ENCODE results near the gene CRYGN.

Gene CRYGN

DNA sequence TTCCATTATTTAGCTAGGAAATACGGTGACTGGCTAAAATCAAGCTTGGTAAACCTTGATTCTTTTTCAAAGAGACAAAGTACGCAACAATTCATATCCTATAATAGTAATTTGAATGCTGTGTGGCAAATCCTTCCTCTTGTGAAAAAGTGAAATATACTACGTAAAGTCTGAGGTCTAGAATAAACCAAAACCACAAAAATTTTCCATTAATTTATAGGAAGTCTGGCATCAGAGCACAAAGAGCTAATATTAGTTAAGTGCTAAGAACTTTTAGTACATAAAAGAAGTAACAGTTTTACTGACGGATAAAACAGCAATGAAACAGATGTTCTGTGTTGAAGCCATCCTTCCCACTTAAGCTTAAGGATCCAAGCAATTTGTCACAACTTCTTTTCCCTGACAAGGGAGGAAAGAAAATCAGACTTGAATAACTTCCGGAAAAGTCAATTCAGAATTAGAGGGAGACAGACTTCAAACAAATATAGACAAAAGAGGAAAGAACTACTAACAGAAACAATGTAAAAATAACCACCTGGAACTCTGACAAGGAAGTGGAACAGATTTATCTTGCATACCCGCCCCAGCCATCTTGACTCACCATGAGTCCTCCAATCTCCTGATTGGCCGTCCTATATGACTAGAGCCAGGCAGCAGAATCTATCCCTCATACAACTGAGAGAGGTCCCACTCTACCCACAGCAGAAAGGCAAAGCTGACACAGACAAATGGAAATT lies 45.2 kb upstream of the CRYGN start:
- no peak for TF ChIP-seq MYC (IDR thresholded peaks at IDR 0.05; ENCODE audit: low read depth, low read length)
- TF ChIP-seq, protein P1, sequence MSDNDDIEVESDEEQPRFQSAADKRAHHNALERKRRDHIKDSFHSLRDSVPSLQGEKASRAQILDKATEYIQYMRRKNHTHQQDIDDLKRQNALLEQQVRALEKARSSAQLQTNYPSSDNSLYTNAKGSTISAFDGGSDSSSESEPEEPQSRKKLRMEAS (IDR thresholded peaks at IDR 0.05; ENCODE audit: low read depth, low read length), result no peak
- TF ChIP-seq, protein P2, sequence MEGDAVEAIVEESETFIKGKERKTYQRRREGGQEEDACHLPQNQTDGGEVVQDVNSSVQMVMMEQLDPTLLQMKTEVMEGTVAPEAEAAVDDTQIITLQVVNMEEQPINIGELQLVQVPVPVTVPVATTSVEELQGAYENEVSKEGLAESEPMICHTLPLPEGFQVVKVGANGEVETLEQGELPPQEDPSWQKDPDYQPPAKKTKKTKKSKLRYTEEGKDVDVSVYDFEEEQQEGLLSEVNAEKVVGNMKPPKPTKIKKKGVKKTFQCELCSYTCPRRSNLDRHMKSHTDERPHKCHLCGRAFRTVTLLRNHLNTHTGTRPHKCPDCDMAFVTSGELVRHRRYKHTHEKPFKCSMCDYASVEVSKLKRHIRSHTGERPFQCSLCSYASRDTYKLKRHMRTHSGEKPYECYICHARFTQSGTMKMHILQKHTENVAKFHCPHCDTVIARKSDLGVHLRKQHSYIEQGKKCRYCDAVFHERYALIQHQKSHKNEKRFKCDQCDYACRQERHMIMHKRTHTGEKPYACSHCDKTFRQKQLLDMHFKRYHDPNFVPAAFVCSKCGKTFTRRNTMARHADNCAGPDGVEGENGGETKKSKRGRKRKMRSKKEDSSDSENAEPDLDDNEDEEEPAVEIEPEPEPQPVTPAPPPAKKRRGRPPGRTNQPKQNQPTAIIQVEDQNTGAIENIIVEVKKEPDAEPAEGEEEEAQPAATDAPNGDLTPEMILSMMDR (IDR thresholded peaks at IDR 0.05; ENCODE audit: low read depth, low read length), result no peak
- TF ChIP-seq POLR2A (IDR thresholded peaks at IDR 0.05; ENCODE audit: extremely low read depth, insufficient read length), result no peak
- no peak for DNase-seq (ENCODE audit: low read depth)
- no peak overlapping the region for H3K4me3 ChIP-seq (ENCODE audit: low read depth, low read length)

DNA sequence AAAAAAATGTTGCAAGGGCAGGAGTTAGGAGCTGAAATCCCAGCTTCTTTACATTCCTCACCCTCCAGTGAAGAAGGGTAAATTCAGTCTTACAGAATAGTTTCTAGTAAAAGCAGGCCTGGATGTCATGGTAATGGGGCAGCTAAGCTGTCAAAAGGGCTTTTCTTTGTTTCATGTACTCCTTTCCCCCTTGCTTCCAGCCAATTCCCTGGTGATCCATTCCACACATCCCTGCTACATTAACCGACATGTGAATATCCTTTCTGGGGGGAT lies 43.7 kb upstream of the CRYGN start:
- no peak overlapping the region for H3K4me3 ChIP-seq (ENCODE audit: low read depth, low read length)
- DNase-seq (ENCODE audit: low read depth), result no peak
- TF ChIP-seq, protein P2 (IDR thresholded peaks at IDR 0.05; ENCODE audit: low read depth, low read length), result no peak
- TF ChIP-seq, protein P1 (IDR thresholded peaks at IDR 0.05; ENCODE audit: low read depth, low read length), result no peak
- TF ChIP-seq MYC (IDR thresholded peaks at IDR 0.05; ENCODE audit: low read depth, low read length) (no peak), POLR2A (IDR thresholded peaks at IDR 0.05; ENCODE audit: extremely low read depth, insufficient read length) (no peak)

DNA sequence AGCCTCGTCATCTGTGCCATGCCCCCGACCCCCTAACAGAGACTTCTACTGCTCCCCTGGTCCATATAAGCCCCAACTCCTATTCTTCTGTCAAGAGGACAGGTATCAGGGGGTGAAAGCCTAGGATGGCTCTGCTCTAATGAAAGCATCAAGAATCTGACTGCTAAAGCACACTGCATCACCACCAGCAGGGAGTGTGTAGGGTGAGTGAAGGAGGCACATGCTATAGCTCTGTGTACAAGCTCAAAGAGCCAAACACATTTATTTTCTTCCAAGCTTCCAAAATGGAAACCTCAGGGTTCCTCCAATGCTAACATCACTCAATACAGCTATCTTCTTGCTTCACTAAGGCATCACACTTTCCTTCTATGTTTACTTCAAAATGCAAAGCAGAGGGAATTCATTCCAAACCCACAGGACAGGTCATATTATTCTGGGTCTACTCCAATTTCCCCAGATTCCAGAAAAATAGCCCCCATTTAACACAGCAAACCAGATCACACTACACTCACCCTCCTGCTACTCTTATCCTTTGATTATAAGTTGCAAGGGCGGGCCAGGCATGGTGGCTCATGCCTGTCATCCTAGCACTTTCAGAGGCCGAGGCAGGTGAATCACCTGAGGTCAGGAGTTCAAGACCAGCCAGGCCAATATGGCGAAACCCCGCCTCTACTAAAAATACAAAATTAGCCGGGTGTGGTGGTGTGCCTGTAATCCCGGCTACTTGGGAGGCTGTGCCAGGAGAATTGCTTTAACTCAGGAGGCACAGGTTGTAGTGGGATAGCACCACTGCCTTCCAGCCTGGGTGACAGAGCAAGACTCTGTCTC lies 43.2 kb upstream of the CRYGN start:
- no peak for DNase-seq (ENCODE audit: low read depth)
- H3K4me3 ChIP-seq (ENCODE audit: low read depth, low read length), result no peak overlapping the region
- TF ChIP-seq, protein P1 (IDR thresholded peaks at IDR 0.05; ENCODE audit: low read depth, low read length), result no peak
- TF ChIP-seq, protein P2 (IDR thresholded peaks at IDR 0.05; ENCODE audit: low read depth, low read length), result no peak
- TF ChIP-seq POLR2A (IDR thresholded peaks at IDR 0.05; ENCODE audit: extremely low read depth, insufficient read length) (no peak), MYC (IDR thresholded peaks at IDR 0.05; ENCODE audit: low read depth, low read length) (no peak)

DNA sequence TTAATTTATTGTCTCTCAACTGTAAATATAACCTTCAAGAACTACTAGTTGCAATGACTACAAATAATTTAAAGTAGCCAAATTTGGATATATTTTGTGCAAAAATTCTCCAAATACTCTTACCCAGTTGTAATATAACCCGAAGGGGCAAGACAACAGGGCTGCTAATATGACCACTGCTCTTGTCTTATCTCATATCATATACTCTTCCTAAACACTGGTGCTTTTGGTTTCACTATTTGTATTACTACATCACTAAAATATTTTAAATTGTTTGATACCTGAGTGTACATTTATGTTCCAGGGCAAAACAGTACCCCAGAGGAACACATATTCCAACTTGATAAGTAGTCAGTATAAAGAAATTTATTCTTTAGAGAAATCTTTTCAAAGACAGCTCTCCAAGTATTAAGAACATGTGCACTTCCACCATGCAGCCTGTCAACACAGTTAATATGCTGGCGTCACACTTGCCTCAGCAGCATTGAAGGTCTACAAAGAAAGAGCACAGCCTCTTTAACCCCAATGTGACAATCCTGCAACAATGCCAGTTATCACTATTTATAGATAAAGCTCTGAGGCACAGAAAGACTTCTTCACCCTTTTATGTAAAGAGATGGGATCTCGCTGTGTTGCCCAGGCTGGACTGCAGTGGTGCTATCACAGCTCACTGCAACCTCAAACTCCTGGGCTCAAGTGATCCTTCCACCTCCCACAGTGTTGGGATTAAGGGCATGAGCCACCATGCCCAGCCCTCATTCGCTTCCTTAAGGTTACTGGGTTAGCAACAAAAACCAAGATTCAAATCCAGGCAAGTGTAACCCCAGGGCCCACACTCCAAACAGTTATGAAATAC lies 41.9 kb upstream of the CRYGN start:
- TF ChIP-seq, protein P1 (IDR thresholded peaks at IDR 0.05; ENCODE audit: low read depth, low read length), result no peak
- TF ChIP-seq, protein P2 (IDR thresholded peaks at IDR 0.05; ENCODE audit: low read depth, low read length), result no peak
- TF ChIP-seq POLR2A (IDR thresholded peaks at IDR 0.05; ENCODE audit: extremely low read depth, insufficient read length) (no peak), MYC (IDR thresholded peaks at IDR 0.05; ENCODE audit: low read depth, low read length) (no peak)
- H3K4me3 ChIP-seq (ENCODE audit: low read depth, low read length), result no peak overlapping the region
- no peak for DNase-seq (ENCODE audit: low read depth)

DNA sequence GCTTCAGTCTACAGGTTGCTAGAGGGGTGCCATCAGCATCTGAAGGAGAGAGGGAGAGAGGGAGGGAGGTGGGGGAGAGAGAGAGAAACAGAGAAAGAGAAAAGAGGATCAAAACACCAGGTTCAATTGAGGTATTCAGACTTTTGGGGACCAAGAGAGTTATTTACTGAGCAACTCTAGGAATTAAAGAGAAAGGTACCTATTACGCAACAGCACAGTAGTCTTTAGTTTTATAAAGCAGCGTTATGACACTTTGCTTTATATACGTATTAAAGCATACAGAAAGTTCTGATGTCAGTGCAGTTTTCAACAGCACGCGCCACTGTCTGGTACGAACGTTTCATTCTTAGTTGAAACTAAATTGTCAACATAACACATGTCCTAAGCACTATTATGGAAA lies 37.9 kb upstream of the CRYGN start:
- DNase-seq (ENCODE audit: low read depth), result no peak

More for the DNA sequence above, 37.9 kb upstream of the CRYGN start:
- TF ChIP-seq POLR2A (IDR thresholded peaks at IDR 0.05; ENCODE audit: extremely low read depth, insufficient read length), result no peak
- TF ChIP-seq, protein P2 (IDR thresholded peaks at IDR 0.05; ENCODE audit: low read depth, low read length), result no peak
- TF ChIP-seq MYC (IDR thresholded peaks at IDR 0.05; ENCODE audit: low read depth, low read length), result no peak
- TF ChIP-seq, protein P1 (IDR thresholded peaks at IDR 0.05; ENCODE audit: low read depth, low read length), result no peak
- no peak overlapping the region for H3K4me3 ChIP-seq (ENCODE audit: low read depth, low read length)
